Renal cortex interstitium (tissue), 15 donors: ENCODE results near the gene ZNF527. TPM values are rescaled to one million over a fixed set of nuclear protein-coding genes. Genes with fewer than 3 reads are reported as not detected.
A peak's percentile ranks its signal among the peaks of the same experiment; 100 is the strongest.
"Not testable (repeated sequence)": the region's sequence is repeated elsewhere in the genome, so short reads cannot be mapped to it uniquely, and the experiment has no call there.

Source experiments
- DNase-seq, 11 donors: peaks; one replicate each; pipeline ENCODE4 v3.0.0-alpha.2; 2013; ENCODE audit warnings: low read depth in 9 of 11, low spot score in 4 of 11; ENCODE audit errors: extremely low read depth in 1 of 11
- long read RNA-seq, 16 experiments: transcript quantifications; one replicate each; lab custom pipeline, GENCODE V29; 2026
- polyA plus RNA-seq, 3 donors: library from polyadenylated mRNA; unstranded; fragments of 120-200 nt; gene quantifications; one replicate each; pipeline ENCODE4 v1.2.1, GENCODE V29; 2013; ENCODE audit not compliant: insufficient read length in 3 of 3

Gene ZNF527
- polyA plus RNA-seq = 1 to 10 TPM; 7.7 to 10.0 (median 9.8) TPM
- long read RNA-seq, donor 1, partial matches to known transcripts = 0 of 4 reads
- long read RNA-seq, donor 1, other reads (novel, unspliced or antisense) = 0 of 4 reads
- long read RNA-seq, donor 2, partial matches to known transcripts = 0 of 1 reads
- long read RNA-seq, donor 2, other reads (novel, unspliced or antisense) = 0 of 1 reads
- long read RNA-seq, donor 3, transcript ZNF527-203 (5 exons, 1,142 nt) = major isoform, 5 of 8 reads
- long read RNA-seq, donor 3, partial matches to known transcripts = 0 of 8 reads
- long read RNA-seq, donor 3, other reads (novel, unspliced or antisense) = 0 of 8 reads
- long read RNA-seq, donor 4 = 0 reads
- long read RNA-seq, donor 5, partial matches to known transcripts = 0 of 1 reads
- long read RNA-seq, donor 5, other reads (novel, unspliced or antisense) = 0 of 1 reads
- long read RNA-seq, donor 6 = 0 reads
- long read RNA-seq, donor 7, partial matches to known transcripts = 0 of 4 reads
- long read RNA-seq, donor 7, other reads (novel, unspliced or antisense) = 0 of 4 reads
- long read RNA-seq, donor 8, partial matches to known transcripts = 0 of 2 reads
- long read RNA-seq, donor 8, other reads (novel, unspliced or antisense) = 0 of 2 reads
- long read RNA-seq, donor 9, partial matches to known transcripts = 0 of 2 reads
- long read RNA-seq, donor 9, other reads (novel, unspliced or antisense) = 0 of 2 reads
- long read RNA-seq, donor 10, partial matches to known transcripts = 0 of 2 reads
- long read RNA-seq, donor 10, other reads (novel, unspliced or antisense) = 0 of 2 reads
- long read RNA-seq, donor 11, partial matches to known transcripts = 0 of 4 reads
- long read RNA-seq, donor 11, other reads (novel, unspliced or antisense) = 0 of 4 reads
- long read RNA-seq, donor 12 = 0 reads
- long read RNA-seq, donor 13, partial matches to known transcripts = 0 of 4 reads
- long read RNA-seq, donor 13, other reads (novel, unspliced or antisense) = 0 of 4 reads
- long read RNA-seq, donor 14, partial matches to known transcripts = 0 of 2 reads
- long read RNA-seq, donor 14, other reads (novel, unspliced or antisense) = 0 of 2 reads
- long read RNA-seq, donor 15 = 0 reads
- long read RNA-seq, donor 16, partial matches to known transcripts = 0 of 4 reads
- long read RNA-seq, donor 16, other reads (novel, unspliced or antisense) = 0 of 4 reads

DNA sequence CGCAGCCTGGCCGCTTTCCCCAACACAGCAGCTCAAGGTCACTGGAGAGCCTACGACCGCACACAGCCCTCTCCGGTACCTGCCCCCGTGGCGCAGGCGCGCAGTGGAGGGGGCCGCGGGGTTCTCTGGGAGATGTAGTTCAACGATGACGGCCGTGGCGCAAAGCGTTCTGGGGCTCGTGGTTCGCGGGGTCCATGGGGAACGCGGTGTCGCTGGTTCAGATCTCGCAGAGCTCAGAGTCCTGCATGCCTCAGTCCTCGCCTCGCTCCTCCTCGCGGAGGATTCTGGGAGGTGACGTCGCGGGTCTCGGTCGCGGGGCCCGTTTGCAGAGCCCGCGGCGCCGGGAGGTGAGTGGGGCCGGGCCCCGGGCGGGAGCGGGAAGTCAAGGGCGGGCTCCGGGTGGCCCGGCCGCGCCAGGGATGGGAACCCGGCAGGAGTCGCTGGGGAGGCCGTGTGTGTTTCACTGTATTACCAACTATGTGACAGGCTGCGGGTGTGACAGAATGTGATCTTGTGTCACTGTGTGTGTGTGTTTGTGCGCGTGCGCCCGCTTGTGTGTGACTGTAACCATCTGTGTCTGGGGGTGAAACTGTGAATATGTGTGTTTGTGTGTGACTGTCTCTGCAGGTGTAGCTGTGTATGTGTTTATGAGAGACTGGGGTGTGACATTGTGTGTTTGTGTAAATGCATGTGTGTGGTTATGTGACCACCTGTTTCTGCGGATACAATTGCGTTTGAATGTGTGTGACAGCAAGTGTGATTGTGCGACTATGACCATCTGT is at the start of gene ZNF527:
Gene ZNF527, plus strand, starts transcription at position 220 of the 782 bp plus-strand sequence. CDS start 3,100 bp downstream, outside the sequence.
- peak; percentile 89 to 97 (median 95) for DNase-seq

DNA sequence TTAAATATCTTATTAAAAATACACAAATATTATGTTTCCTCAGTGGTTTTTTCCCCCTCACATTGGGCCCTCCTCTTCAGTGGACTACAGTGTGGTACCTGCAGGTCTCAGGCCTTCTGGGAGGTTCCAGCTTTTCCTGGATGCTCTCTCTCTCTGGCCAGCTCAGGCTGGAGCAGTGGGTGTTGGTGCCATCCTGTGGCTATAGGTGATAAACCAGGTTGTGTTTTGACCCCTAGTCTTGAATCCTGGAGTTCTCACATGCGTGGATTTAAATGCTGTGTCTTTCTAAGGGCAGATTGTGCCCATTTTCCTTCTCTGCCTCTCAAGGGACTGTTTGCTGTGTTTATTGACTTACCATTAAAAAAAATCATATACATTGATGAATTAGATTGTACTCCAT is 41.2 kb upstream of the ZNF527 start:
- no peak for DNase-seq

GRCh38 chr19:37332839-37333238 is 38.1 kb upstream of the ZNF527 start:
- no peak for DNase-seq

- DNase-seq = no peak
These were observed 37.4 kb upstream of the ZNF527 start for GRCh38 chr19:37333457-37333856.

GRCh38 chr19:37334179-37335071 is 36.5 kb upstream of the ZNF527 start:
- peak; percentile 82 to 95 (median 91) for DNase-seq

DNA sequence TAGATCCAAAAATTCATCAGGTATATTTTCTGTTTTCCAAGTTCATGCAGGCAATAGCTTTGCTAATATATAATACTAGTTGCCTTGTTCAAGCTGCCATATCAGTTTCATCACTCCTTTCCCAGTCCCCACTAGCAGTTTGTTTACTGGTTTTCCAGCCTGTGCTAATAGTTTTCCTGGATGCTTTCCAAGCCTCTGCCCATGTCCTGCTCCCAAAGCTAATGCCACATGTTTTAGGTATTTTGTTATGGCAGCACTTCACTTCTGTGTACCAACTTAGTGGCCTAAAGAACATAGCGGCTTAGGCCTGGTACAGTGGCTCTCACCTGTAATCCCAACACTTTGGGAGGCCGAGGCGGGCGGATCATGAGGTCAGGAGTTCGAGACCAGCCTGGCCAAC is 28.1 kb upstream of the ZNF527 start:
- no peak for DNase-seq

- DNase-seq = no peak
These were observed 24.8 kb upstream of the ZNF527 start for GRCh38 chr19:37346091-37346490.

GRCh38 chr19:37348060-37348459 is 22.8 kb upstream of the ZNF527 start:
- no peak for DNase-seq

DNA sequence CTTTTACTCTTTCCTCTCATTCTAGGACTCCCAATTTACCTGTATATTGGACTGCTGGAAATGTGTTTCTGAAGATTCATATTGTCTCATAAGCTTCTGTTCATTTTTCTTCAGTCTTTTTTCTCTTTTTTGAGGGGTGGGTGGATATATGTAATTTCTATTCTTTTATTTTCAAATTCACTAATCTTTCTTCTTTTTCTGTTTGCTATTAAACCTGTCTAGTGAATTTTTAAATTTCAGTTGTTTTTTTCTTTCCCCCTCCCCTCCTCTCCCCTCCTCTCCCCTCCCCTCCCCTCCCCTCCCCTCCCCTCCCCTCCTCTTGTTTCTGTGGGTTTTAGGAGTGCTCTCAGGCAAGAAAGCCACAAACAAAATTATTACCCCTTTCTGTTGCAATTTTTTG is 16.9 kb upstream of the ZNF527 start:
- no peak for DNase-seq

- no peak for DNase-seq
These were observed 15.0 kb upstream of the ZNF527 start for GRCh38 chr19:37355901-37356300.

GRCh38 chr19:37361994-37362393 is 8.9 kb upstream of the ZNF527 start:
- no peak for DNase-seq

DNA sequence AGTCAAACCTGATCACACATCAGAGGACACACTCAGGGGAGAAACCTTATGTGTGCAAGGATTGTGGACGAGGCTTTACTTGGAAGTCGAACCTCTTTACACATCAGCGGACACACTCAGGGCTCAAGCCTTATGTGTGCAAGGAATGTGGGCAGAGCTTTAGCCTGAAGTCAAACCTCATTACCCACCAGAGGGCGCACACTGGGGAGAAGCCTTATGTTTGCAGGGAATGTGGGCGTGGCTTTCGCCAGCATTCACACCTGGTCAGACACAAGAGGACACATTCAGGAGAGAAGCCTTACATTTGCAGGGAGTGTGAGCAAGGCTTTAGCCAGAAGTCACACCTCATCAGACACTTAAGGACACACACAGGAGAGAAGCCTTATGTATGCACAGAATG is 8.2 kb upstream of the ZNF527 start:
- DNase-seq = peak in 5 of 11 donors; percentile 6 to 12 (median 11)

DNA sequence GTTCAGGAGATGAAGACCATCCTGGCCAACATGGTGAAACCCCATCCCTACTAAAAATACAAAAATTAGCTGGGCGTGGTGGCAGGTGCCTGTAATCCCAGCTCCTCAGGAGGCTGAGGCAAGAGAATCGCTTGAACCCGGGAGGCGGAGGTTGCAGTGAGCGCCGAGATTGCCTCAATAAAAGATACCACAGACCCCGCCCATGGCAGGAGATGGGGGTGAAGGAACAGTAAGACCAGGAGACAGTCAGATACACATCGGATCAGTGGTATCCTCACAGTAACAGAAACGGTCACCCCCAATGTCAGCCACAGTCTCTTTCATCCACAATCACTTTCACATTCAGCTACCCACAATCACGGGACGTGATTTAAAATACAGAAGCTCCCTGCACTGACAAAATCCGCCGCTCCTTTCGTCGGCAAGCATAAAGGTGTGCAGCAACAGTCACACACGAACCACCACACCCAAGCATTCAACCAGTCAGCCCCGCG is 466 bp upstream of the ZNF527 start:
- DNase-seq = not testable (repeated sequence)

DNA sequence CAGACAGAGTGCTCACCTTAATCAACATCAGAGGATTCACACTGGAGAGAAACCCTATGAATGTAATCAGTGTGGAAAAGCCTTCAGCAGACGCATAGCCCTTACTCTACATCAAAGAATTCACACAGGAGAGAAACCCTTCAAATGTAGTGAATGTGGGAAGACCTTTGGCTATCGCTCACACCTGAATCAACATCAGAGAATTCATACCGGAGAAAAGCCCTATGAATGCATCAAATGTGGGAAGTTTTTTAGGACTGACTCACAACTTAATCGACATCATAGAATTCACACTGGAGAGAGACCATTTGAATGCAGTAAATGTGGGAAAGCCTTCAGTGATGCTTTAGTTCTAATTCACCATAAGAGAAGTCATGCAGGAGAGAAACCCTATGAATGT is 18.3 kb downstream of the ZNF527 start:
- no peak for DNase-seq

DNA sequence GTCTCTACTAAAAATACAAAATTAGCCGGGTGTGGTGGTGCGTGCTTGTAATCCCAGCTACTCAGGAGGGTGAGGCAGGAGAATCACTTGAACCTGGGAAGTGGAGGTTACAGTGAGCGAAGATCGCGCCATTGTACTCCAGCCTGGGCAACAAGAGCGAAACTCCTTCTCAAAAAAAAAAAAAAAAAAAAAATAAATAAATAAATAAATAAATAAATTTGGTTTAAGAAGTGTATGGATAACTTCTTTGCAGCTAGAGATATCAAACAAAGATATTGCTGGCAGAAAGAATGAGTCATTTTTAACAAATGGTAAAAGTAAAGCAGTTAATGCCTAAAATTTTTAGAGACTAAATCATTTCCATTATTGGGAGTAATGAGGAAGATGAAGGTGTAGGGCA is 20.5 kb downstream of the ZNF527 start:
- DNase-seq = not testable (repeated sequence)

DNA sequence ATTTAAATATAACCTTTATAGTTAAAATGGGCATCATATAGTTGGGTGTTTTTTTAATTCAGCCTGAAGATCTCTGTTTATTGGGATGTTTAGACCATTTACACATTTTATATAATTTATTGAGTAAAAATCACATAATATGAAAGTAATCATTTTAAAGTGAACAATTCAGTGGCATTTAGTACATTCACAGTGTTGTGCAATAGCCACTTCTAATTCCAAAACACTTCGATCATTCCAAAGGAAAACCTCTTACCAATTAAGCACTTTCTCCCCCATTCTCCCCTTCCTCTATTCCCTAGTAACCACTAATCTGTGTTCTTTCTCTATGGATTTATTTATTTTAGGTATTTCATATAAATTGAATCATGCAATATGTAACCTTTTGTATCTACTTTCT is 30.2 kb downstream of the ZNF527 start:
- no peak for DNase-seq

DNA sequence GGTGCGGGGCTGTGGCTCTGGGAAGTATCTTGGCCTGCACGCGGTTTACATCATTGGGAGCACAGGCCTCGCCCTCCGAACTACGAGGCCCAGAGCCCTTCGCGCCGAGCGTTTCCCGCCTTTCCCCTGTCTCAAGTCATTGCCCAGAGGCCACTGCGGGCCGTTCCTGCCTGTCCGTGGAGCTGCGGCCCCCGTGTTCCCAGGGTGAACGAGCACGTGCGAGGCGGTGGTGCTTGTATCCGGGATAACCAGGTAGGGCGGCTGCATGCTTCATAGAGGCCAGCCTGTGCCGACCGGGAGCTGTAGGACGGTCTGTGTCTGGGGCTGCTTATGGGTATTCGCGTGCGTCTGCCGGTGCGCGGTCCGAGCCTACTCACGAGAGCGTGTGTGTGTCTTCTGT is 32.5 kb downstream of the ZNF527 start:
- DNase-seq = no peak
